Measurements from ENCODE around the gene SP3.

The SP3 gene

GRCh38 chr2:173965372-173966025 lies at the start of gene SP3:
SP3 (minus strand) TSS chr2:173965373; CDS start chr2:173965171, 202 bp downstream.
- peak; percentile 87 to 91 for DNase-seq (ENCODE audit: low read depth in 2 of 2, low spot score in 1 of 2)

GRCh38 chr2:174014699-174015070 lies 49.5 kb upstream of the SP3 start:
- no peak for DNase-seq (ENCODE audit: low read depth in 2 of 2, low spot score in 1 of 2)

GRCh38 chr2:174014011-174014698 lies 49.0 kb upstream of the SP3 start:
- DNase-seq (ENCODE audit: low read depth in 2 of 2, low spot score in 1 of 2), result no peak

GRCh38 chr2:174013315-174013751 lies 48.2 kb upstream of the SP3 start:
- no peak for DNase-seq (ENCODE audit: low read depth in 2 of 2, low spot score in 1 of 2)

GRCh38 chr2:174012347-174013314 lies 47.5 kb upstream of the SP3 start:
- DNase-seq (ENCODE audit: low read depth in 2 of 2, low spot score in 1 of 2), result peak in 1 of 2 donors; percentile 14

GRCh38 chr2:174011796-174012195 lies 46.6 kb upstream of the SP3 start:
- no peak for DNase-seq (ENCODE audit: low read depth in 2 of 2, low spot score in 1 of 2)

GRCh38 chr2:174011173-174011572 lies 46.0 kb upstream of the SP3 start:
- no peak for DNase-seq (ENCODE audit: low read depth in 2 of 2, low spot score in 1 of 2)

- no peak for DNase-seq (ENCODE audit: low read depth in 2 of 2, low spot score in 1 of 2)
Measured at GRCh38 chr2:174009488-174010223, 44.5 kb upstream of the SP3 start.

- DNase-seq (ENCODE audit: low read depth in 2 of 2, low spot score in 1 of 2), result no peak
Measured at GRCh38 chr2:174008720-174009119, 43.5 kb upstream of the SP3 start.

GRCh38 chr2:174007010-174007409 lies 41.8 kb upstream of the SP3 start:
- no peak for DNase-seq (ENCODE audit: low read depth in 2 of 2, low spot score in 1 of 2)

- no peak for DNase-seq (ENCODE audit: low read depth in 2 of 2, low spot score in 1 of 2)
Measured at GRCh38 chr2:174005801-174006419, 40.7 kb upstream of the SP3 start.

GRCh38 chr2:174004905-174005605 lies 39.9 kb upstream of the SP3 start:
- no peak for DNase-seq (ENCODE audit: low read depth in 2 of 2, low spot score in 1 of 2)

- DNase-seq (ENCODE audit: low read depth in 2 of 2, low spot score in 1 of 2), result no peak
Measured at GRCh38 chr2:174003720-174004695, 38.8 kb upstream of the SP3 start.

- DNase-seq (ENCODE audit: low read depth in 2 of 2, low spot score in 1 of 2), result no peak
Measured at GRCh38 chr2:174002679-174003078, 37.5 kb upstream of the SP3 start.

- no peak for DNase-seq (ENCODE audit: low read depth in 2 of 2, low spot score in 1 of 2)
Measured at GRCh38 chr2:174001107-174001506, 35.9 kb upstream of the SP3 start.

- no peak for DNase-seq (ENCODE audit: low read depth in 2 of 2, low spot score in 1 of 2)
Measured at GRCh38 chr2:173999724-174000123, 34.6 kb upstream of the SP3 start.

- no peak for DNase-seq (ENCODE audit: low read depth in 2 of 2, low spot score in 1 of 2)
Measured at GRCh38 chr2:173999272-173999671, 34.1 kb upstream of the SP3 start.

GRCh38 chr2:173998386-173998785 lies 33.2 kb upstream of the SP3 start:
- DNase-seq (ENCODE audit: low read depth in 2 of 2, low spot score in 1 of 2), result no peak

GRCh38 chr2:173997753-173998152 lies 32.6 kb upstream of the SP3 start:
- DNase-seq (ENCODE audit: low read depth in 2 of 2, low spot score in 1 of 2), result no peak

All from stimulated activated CD8-positive, alpha-beta memory T cell treated with anti-CD3 and anti-CD28 coated beads, Interleukin-4, amount 100 ng/mL, for 4 hours (primary cell).